Neuronal stem cell (in vitro differentiated cells): ENCODE measurements around the gene LSM8.

ENCODE experiments used
- DNase-seq: peaks from one replicate; pipeline ENCODE4 v3.0.0-alpha.2; 2013; ENCODE audit warnings: low spot score
- H2AFZ ChIP-seq: one replicate; pipeline ENCODE4 v1.6.1; 2013; ENCODE audit warnings: mild to moderate bottlenecking, low read length, inconsistent platforms
- H2AK5ac ChIP-seq: 2 replicates; pipeline ENCODE4 v1.6.1; 2013; ENCODE audit warnings: low read depth, mild to moderate bottlenecking, inconsistent platforms, low read length, moderate library complexity, mixed read lengths
- H2BK120ac ChIP-seq: 2 replicates; pipeline ENCODE4 v1.6.1; 2013; ENCODE audit warnings: low read depth, mild to moderate bottlenecking, inconsistent platforms, low read length, moderate library complexity, mixed read lengths
- H2BK12ac ChIP-seq: one replicate; pipeline ENCODE4 v1.6.1; 2013; ENCODE audit warnings: low read length, inconsistent platforms
- H2BK15ac ChIP-seq: 2 replicates; pipeline ENCODE4 v1.6.1; 2013; ENCODE audit warnings: mild to moderate bottlenecking, low read length, inconsistent platforms, mixed read lengths
- H2BK5ac ChIP-seq: one replicate; pipeline ENCODE4 v1.6.1; 2013; ENCODE audit warnings: inconsistent platforms, mild to moderate bottlenecking, low read length, moderate library complexity
- H3K14ac ChIP-seq: one replicate; pipeline ENCODE4 v1.6.1; 2013; ENCODE audit warnings: low read length, inconsistent platforms
- H3K18ac ChIP-seq: 2 replicates; pipeline ENCODE4 v1.6.1; 2013; ENCODE audit warnings: low read length, inconsistent platforms
- H3K23ac ChIP-seq: 2 replicates; pipeline ENCODE4 v1.6.1; 2013; ENCODE audit warnings: low read depth, mild to moderate bottlenecking, mixed read lengths, low read length, inconsistent platforms; ENCODE audit not compliant: poor library complexity
- H3K27ac ChIP-seq: replicated peaks from 3 replicates; pipeline ENCODE4 v1.5.1; 2013; ENCODE audit warnings: low read length, inconsistent platforms
- H3K27me3 ChIP-seq, 3 experiments: 2 replicates each; pipeline ENCODE4 v1.6.1; 2013; ENCODE audit warnings: low read length in 3 of 3, mild to moderate bottlenecking in 2 of 3, inconsistent platforms in 1 of 3, low read depth in 1 of 3, mixed read lengths in 1 of 3, moderate library complexity in 1 of 3; ENCODE audit not compliant: control insufficient read depth in 3 of 3, insufficient read depth in 3 of 3
- H3K36me3 ChIP-seq, 2 donors: replicated peaks in 1 of 2; 2 replicates each; pipeline ENCODE4 v1.6.1; 2013; ENCODE audit warnings: low read length in 2 of 2; ENCODE audit not compliant: control insufficient read depth in 2 of 2, insufficient read depth in 2 of 2
- H3K4ac ChIP-seq: 2 replicates; pipeline ENCODE4 v1.6.1; 2013; ENCODE audit warnings: inconsistent platforms, mild to moderate bottlenecking, low read length, moderate library complexity
- H3K4me1 ChIP-seq, 2 donors: 1 replicate in 1 of 2; 2 replicates in 1 of 2; pipeline ENCODE4 v1.6.1; 2013; ENCODE audit warnings: low read length in 2 of 2, low read depth in 1 of 2; ENCODE audit not compliant: control insufficient read depth in 2 of 2, insufficient read depth in 1 of 2
- H3K4me2 ChIP-seq: one replicate; pipeline ENCODE4 v1.6.1; 2013; ENCODE audit warnings: mild to moderate bottlenecking, low read length, inconsistent platforms; ENCODE audit not compliant: insufficient read depth, poor library complexity, severe bottlenecking
- H3K4me3 ChIP-seq, 2 donors: 2 replicates each; pipeline ENCODE4 v1.5.1; 2013; ENCODE audit warnings: low read length in 2 of 2, mild to moderate bottlenecking in 2 of 2, inconsistent platforms in 1 of 2, moderate library complexity in 1 of 2
- H3K79me1 ChIP-seq: one replicate; pipeline ENCODE4 v1.6.1; 2013; ENCODE audit warnings: low read depth, mild to moderate bottlenecking, inconsistent platforms, low read length, moderate library complexity
- H3K9ac ChIP-seq: one replicate; pipeline ENCODE4 v1.6.1; 2013; ENCODE audit warnings: mild to moderate bottlenecking, low read depth, low read length, inconsistent platforms; ENCODE audit not compliant: poor library complexity
- H3K9me3 ChIP-seq, 2 donors: replicated peaks in 1 of 2; 2 replicates each; pipeline versions ENCODE3 to v1.6.1; 2013; ENCODE audit warnings: low read length in 2 of 2, mild to moderate bottlenecking in 2 of 2, inconsistent platforms in 1 of 2, low read depth in 1 of 2, mixed read lengths in 1 of 2, moderate library complexity in 1 of 2; ENCODE audit not compliant: control insufficient read depth in 2 of 2, insufficient read depth in 1 of 2
- H4K8ac ChIP-seq: one replicate; pipeline ENCODE4 v1.6.1; 2013; ENCODE audit warnings: low read depth, mild to moderate bottlenecking, inconsistent platforms, low read length, moderate library complexity
- H4K91ac ChIP-seq: one replicate; pipeline ENCODE4 v1.6.1; 2013; ENCODE audit warnings: low read length, low read depth, mild to moderate bottlenecking, inconsistent platforms; ENCODE audit not compliant: poor library complexity
- WGBS, 2 donors: extraction: QIAGEN DNeasy Blood & Tissue Kit; methylation state at CpG; one replicate each; pipeline ENCODE4 v1.1.7; 2013; ENCODE audit warnings: missing lambda C conversion rate in 2 of 2, mixed read lengths in 1 of 2; ENCODE audit not compliant: insufficient read length in 2 of 2, insufficient replicate concordance in 1 of 2; ENCODE audit errors: extremely low coverage in 2 of 2; 5-methylcytosine and 5-hydroxymethylcytosine counted together

The LSM8 gene

GRCh38 chr7:118217210-118217619 lies 33.3 kb downstream of the LSM8 start:
- Histone ChIP-seq H2AFZ (no peak overlapping the region), H3K14ac (no peak overlapping the region), H3K4me3 (no peak overlapping the region), H4K8ac (no peak overlapping the region), H3K9me3 (no peaks in the 10 kb centered on the region), H2BK120ac (no peak overlapping the region), H2BK15ac (no peak overlapping the region), H3K4me1 (no peaks in the 10 kb centered on the region), H3K36me3 (no peaks in the 10 kb centered on the region), H3K9ac (no peak overlapping the region), H4K91ac (no peak overlapping the region), H3K4ac (no peak overlapping the region), H3K79me1 (no peaks in the 10 kb centered on the region), H2BK12ac (no peak overlapping the region), H3K27ac (no peak overlapping the region), H3K27me3 (no peaks in the 10 kb centered on the region), H2AK5ac (no peak overlapping the region), H3K23ac (no peak overlapping the region), H3K18ac (no peak overlapping the region), H2BK5ac (no peak overlapping the region), H3K4me2 (no peak overlapping the region)
- no CpG with 5 or more reads among the region's 1 CpG for WGBS, 2 donors
- DNase-seq: no peak

GRCh38 chr7:118218413-118219156 lies 34.6 kb downstream of the LSM8 start:
- Histone ChIP-seq H2BK120ac (no peak overlapping the region), H3K18ac (no peak overlapping the region), H3K4me2 (no peak overlapping the region), H2BK15ac (no peak overlapping the region), H3K36me3 (no peaks in the 10 kb centered on the region), H3K27ac (no peak overlapping the region), H3K27me3 (no peaks in the 10 kb centered on the region), H2AFZ (no peak overlapping the region), H3K4me3 (no peak overlapping the region), H3K14ac (no peak overlapping the region), H2AK5ac (no peak overlapping the region), H3K4me1 (no peaks in the 10 kb centered on the region), H3K4ac (no peak overlapping the region), H4K91ac (no peak overlapping the region), H3K9me3 (no peaks in the 10 kb centered on the region), H3K79me1 (no peaks in the 10 kb centered on the region), H2BK5ac (no peak overlapping the region), H3K23ac (no peak overlapping the region), H2BK12ac (no peak overlapping the region), H4K8ac (no peak overlapping the region), H3K9ac (no peak overlapping the region)
- WGBS, 2 donors: no CpG with 5 or more reads among the region's 8 CpGs
- DNase-seq: no peak

GRCh38 chr7:118219157-118219512 lies 35.2 kb downstream of the LSM8 start:
- no peaks in the 10 kb centered on the region for H3K79me1 ChIP-seq
- no peak overlapping the region for H2AFZ ChIP-seq
- H3K18ac ChIP-seq: no peak overlapping the region

GRCh38 chr7:118220583-118220982 lies 36.6 kb downstream of the LSM8 start:
- Histone ChIP-seq H3K18ac (no peak overlapping the region), H3K4ac (no peak overlapping the region), H3K14ac (no peak overlapping the region), H3K4me2 (no peak overlapping the region), H2AK5ac (no peak overlapping the region), H2BK5ac (no peak overlapping the region), H2BK120ac (no peak overlapping the region), H3K27ac (no peak overlapping the region), H3K79me1 (no peaks in the 10 kb centered on the region), H4K8ac (no peak overlapping the region), H3K23ac (no peak overlapping the region), H2AFZ (no peak overlapping the region), H3K4me3 (no peak overlapping the region), H4K91ac (no peak overlapping the region), H3K9me3 (no peaks in the 10 kb centered on the region), H2BK12ac (no peak overlapping the region), H3K36me3 (no peaks in the 10 kb centered on the region), H3K4me1 (no peaks in the 10 kb centered on the region), H3K9ac (no peak overlapping the region), H2BK15ac (no peak overlapping the region), H3K27me3 (no peaks in the 10 kb centered on the region)
- no CpG with 5 or more reads among the region's 3 CpGs for WGBS, 2 donors
- no peak for DNase-seq

More at GRCh38 chr7:118219157-118219512, 35.2 kb downstream of the LSM8 start:
- no CpG with 5 or more reads among the region's 3 CpGs for WGBS, 2 donors
- no peak overlapping the region for H3K4ac ChIP-seq
- H2AK5ac ChIP-seq: no peak overlapping the region
- no peak overlapping the region for H4K8ac ChIP-seq
- no peak overlapping the region for H3K4me2 ChIP-seq
- H3K27me3 ChIP-seq: no peaks in the 10 kb centered on the region
- H3K9ac ChIP-seq: no peak overlapping the region
- H2BK15ac ChIP-seq: no peak overlapping the region
- no peaks in the 10 kb centered on the region for H3K9me3 ChIP-seq
- H2BK120ac ChIP-seq: no peak overlapping the region
- no peaks in the 10 kb centered on the region for H3K36me3 ChIP-seq
- H3K27ac ChIP-seq: no peak overlapping the region
- no peak overlapping the region for H2BK12ac ChIP-seq
- no peak overlapping the region for H3K23ac ChIP-seq
- no peak overlapping the region for H3K4me3 ChIP-seq
- no peaks in the 10 kb centered on the region for H3K4me1 ChIP-seq
- no peak overlapping the region for H4K91ac ChIP-seq
- H2BK5ac ChIP-seq: no peak overlapping the region
- H3K14ac ChIP-seq: no peak overlapping the region
- no peak for DNase-seq
